HG03280 (cell line): Measurements from ENCODE around the gene HECW1.
"Not testable (repeated sequence)": the region's sequence is repeated elsewhere in the genome, so short reads cannot be mapped to it uniquely, and the experiment has no call there.

Experiments
- ATAC-seq: cut with Tn5 transposase; IDR thresholded peaks from one replicate; pipeline ENCODE4 v1.9.1; 2021; ENCODE audit warnings: mild to moderate bottlenecking, moderate library complexity; ENCODE audit not compliant: unreplicated experiment

Gene HECW1

DNA sequence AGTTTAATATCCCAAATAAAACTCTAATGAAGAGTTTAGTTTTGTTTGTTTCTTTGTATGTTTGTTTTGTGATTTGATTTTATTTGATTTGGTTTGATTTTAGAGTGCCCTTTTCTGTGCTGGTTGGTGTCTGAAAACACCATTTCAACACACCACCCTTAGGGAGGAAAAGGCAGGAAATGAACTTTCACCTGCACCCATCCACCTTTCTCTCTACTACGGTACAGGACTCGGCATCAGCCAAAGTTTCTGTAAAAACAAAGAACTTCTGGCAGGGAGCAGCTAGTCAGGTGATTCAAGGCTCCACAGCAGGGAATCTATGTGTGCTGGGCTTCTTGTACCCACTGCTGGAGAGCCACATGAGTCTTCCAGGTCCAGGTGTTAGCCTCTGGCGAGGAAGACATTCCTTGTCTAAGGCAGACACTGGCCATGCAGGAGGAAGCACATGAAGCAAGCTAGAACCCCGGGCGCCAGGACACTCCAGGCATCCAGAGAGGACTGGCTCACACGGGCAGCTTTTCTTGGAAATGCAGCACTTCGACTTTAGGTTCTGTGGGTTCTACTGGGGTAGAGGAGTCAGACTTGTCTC is 448.4 kb downstream of the HECW1 start:
- no peak for ATAC-seq

DNA sequence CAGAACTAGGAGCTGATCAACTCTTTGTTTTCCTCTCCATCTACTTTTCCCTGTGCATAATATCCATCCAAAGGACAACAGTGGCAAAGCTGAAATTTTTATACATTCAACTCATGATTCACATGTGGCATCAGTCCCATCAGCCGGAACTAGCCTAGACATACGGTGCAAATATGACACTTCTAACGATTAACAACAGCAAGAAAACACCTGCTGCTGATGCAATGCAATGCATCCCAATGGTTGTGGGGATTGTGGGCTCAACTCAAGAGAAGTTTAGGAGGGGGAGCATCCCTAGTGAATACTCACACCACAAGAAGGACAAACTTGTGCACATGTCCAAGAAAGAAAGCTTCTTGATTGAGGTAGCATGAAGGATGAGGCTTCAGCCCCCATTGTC is 449.9 kb downstream of the HECW1 start:
- no peak for ATAC-seq

DNA sequence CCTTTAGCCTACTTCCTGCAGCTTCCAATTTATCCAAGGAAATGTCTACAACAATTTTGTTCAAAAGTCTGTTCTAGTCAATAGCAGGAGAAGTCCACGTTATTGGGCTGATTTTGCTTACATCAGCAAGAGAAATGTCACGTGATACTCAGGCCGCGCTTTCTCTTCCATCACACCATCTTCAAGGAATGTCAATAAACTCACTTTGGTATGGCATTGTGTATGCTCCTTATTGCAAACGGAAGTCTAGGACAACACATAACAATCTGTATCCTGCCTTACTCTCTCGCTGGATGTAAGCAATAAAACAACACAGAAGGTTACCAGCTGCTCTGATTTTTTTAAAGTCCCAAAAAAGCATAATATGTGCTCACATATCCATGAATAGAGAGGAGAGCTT is 453.3 kb downstream of the HECW1 start:
- no peak for ATAC-seq

DNA sequence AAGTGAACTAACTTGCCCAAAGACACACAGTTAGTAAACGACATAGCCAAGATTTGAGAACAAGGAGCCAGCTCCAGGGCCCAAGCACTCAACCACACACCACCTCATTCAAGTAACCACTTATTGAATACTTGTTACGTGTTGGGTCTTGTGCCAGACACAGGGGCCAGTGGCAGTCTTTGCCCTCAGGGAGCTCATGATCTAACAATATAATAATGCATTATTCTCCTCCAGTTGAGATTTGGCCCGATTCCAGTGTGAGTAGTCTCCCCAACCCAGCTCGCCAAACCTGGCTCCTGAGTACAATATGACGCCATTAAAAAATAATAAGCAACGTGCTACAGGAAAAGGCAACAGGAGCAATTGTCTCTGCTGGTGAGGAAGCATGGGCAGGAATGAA is 456.1 kb downstream of the HECW1 start:
- no peak for ATAC-seq

DNA sequence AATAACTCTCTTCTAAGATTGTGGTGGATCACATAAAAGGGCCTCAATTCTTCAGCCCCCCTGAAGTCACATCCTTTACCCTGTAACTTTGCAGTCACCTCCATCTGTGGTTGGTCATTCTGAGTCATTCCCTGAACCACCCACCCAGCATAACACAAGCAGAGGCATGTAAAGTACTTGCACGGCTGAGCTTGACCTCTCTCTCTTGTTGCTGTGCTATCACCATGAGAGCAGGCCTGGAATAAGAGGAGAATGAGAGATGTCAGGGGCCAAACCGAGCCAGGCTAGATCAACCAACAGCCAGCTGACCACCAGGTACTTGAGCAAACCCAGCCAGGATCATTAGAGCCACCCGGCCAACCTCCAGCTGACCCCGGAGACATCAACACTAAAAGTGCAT is 457.0 kb downstream of the HECW1 start:
- peak; percentile 71 for ATAC-seq

DNA sequence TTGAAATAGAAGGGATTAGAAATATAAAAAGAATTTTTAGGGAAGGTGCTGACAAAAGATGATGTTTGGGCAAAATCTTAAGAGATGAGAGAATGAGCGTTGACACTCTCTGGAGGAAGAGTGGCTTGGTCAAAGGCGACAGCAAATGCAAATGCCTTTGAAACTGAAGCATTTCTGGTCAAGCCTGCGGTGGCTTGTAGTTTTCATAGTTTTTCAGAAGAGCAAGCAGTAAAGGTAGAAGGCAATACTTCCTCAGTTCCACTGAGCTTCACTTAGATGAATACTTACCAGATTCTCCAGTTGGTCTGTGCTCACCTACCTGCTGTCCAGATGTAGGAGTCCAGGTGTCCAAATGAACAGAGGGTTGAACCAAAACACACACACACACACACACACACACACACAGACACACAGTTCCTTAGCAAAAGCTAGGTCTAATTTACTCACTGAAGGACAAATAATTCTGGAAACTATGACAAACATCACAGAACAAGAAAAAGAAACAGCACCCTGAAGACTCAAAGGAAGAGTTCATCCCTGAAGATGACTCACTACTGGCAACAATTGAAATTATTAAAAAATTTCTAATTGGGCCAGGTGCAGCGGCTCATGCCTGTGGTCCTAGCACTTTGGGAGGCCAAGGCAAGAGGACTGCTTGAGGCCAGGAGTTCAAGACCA is 458.4 kb downstream of the HECW1 start:
- ATAC-seq, result peak; percentile 76

DNA sequence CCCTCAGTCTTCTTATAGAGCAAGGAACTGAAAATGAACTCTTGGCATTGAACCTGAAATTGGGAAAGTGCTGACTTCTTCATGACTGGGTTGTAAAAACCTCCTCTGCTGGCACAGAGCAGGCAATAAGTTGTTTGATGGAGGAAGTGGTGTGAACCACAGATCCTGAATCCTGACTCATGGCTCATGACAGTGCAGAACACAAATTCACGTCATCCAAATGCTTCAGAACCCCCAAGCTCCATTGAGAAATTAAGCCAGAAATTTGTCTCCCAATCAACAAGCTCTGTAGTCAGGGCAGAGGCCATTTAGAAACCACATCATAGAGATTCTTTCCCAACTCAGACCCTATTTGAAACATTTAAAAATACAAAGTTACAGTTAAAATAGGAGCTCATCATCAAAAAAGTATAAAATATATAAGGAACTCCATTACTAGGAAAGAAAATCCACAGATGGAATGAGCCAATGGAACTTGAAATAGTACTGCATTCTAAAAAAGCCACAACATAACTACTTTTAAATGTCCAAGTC is 460.1 kb downstream of the HECW1 start:
- ATAC-seq, result no peak

DNA sequence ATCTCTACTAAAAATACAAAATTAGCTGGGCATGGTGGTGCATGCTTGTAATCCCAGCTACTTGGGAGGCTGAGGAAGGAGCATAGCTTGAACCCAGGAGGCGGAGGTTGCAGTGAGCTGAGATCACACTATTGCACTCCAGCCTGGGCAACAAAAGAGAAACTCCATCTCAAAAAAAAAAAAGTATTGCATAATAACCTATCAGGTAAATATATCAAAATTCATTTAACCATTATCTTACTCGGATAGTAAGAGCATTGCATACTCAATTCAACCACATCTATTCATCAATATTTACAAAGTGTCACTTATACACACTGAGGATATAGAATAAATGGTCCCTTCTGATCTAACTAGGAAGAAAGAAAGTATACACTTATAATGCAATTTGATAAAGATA is 461.4 kb downstream of the HECW1 start:
- not testable (repeated sequence) for ATAC-seq

DNA sequence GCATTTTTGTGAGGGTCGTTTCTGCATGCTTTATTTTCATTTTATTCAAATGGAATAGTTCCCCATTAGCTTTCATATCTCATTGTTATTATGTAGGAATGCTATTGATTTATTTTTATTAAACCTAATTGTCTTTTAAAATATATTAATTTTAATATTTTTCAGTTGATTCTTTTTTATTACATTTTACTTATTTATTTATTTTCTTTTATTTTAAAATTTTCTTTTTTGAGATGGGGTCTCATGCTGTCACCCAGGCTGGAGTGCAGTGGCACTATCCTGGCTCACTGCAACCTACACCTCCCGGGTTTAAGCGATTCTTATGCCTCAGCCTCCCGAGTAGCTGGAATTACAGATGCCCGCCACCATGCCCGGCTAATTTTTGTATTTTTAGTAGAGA is 463.1 kb downstream of the HECW1 start:
- no peak for ATAC-seq

DNA sequence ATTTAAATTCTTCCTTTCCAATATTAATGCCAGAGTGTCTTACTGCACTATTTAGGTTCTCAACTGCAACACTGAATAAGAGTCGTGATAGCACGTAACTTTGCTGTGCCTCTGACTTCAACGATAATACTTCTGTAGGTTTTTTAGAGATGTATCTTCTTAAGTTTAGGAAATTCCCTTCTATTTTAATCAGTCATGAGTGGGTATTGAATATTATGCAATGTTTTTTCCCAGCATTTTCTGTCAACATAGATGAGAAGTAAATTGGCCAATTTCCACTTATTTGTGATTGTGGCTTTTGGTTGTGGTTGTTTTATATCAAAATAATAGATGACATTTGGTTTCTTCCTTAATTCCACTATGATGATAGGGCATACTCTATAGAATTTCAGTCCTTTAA is 463.8 kb downstream of the HECW1 start:
- no peak for ATAC-seq

DNA sequence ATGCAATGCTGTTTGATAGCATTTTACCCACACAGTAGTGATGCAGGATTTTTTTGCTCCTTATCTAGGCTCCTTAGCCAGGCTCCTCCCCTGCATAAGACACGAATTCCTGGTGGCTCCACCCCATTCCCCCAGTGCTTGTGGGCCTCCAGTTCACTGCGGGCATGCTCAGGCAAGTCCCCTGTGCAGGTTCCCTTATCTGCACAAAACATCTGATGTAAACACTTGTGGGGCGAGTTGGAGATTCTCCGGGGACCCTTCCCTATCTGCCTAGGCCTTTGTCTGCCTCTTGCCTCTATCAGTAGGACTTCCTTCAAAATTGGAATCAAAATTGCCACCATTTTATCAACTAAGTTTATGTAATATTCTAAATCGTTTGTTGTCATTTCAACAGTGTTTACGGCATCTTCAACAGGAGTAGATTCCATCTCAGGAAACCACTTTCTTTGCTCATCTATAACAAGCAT is 465.1 kb downstream of the HECW1 start:
- no peak for ATAC-seq

DNA sequence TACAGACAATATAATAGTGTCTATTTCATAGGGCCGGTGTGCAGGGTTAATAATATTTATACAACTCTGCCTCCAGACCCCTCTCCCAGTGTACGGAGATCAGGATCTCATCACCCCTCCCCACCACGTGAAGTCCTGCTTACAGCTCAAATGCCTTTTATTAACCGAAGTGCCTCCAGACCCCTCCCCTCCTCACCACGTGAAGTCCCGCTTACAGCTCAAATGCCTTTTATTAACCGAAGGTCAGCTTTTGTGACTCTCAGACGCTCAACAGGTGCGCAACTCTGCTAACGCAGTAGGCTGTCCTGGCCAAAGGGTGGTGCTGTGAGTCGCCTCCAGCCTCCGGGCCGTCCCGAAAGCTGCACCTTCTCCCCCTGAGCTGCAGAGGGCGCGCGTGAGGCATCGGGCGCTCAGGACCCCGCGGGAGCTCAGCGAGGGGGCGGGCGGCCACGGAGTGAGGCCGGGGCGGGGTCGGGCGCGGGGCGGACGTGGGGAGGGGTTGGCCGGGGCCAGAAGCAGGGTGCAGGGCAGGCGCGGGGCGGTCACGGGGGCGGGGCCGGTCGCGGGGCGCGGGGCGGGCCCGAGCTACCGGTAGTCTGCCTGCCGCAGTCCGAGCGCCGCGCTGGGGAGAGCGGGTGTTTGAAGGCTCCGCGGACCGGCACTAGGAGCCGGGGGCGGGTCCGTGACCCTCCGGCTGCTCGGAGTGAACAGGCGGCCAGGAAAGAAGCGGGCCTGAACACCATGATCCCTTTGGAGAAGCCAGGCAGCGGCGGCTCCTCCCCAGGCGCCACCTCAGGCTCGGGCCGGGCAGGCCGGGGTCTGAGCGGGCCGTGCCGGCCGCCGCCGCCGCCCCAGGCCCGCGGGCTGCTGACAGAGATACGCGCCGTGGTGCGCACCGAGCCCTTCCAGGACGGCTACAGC is 470.3 kb downstream of the HECW1 start, which contains the start of gene STK17A:
TSS of gene STK17A (plus strand) at position 606 of the 921 bp plus-strand sequence. CDS start at position 742, 136 bp downstream.
- ATAC-seq, result peak; percentile 74

DNA sequence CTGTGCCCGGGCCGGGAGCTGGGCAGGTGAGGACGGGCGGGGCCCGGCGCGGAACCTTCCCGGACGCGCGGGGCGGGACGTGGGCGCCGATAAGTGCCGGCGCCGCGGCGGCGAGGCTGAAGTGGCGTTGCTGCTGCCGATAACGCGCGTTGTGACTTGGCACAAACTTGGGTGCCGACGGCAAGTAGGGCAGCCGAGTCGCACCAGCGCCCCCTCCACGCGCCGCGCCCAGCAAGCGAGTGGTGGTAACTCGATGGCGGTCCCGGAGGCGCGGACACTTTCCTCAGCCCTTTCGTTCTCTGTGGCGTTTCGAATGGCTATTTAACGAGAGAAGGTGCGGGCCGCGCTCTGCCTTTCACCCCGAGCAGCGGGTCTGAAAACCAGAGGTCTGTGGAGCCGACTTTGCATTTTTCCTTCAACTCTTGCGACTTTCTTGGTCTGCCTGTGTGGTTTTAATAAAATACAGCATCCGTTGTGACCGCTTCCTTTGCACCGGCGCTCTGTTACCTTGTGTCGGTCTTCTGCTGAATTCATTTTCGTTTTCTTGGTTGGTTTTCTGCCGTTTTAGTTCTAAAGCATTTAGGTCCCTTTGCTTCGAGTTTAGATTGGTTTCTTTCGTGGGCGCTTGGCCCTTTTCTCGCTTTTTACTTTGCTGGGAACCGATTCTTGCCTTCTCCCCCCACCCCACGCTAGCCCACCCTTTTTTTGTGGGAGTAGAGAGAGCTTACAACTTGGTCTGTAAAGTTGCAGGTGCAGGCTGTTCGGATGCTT is 471.2 kb downstream of the HECW1 start:
- ATAC-seq, result peak; percentile 24

DNA sequence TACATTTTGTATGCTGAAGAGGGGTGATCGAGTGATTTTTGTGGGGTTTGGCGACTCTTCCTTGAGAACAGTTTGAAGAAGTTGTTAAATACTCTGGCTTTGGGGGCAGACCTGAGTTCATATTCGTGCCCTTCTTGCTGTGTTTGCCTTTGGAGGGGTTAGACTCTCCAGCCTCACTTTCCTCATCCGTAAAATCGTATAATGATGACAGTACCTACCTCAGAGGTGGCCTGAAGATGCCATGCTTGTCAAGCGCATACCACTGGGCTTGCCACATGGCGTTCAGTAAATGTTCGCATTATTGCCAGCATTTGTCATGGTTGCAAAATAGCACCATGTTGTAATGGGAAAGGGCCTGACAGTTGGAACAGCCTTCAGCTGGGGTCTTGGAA is 471.7 kb downstream of the HECW1 start:
- ATAC-seq, result no peak

DNA sequence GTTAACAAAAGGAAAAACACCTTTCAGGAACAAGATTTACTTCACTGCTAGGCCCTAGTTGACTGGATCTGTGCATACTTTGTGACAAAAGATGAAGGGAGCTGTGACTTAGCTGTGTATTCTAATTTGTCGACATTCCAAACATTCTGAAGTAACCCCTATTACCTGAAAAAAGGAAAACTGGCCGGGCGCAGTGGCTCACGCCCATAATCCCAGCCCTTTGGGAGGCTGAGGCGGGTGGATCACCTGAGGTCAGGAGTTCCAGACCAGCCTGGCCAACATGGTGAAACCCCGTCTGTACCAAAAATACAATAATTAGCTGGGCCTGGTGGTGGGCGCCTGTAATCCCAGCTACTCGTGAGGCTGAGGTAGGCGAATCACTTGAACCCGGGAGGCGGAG is 472.3 kb downstream of the HECW1 start:
- not testable (repeated sequence) for ATAC-seq

DNA sequence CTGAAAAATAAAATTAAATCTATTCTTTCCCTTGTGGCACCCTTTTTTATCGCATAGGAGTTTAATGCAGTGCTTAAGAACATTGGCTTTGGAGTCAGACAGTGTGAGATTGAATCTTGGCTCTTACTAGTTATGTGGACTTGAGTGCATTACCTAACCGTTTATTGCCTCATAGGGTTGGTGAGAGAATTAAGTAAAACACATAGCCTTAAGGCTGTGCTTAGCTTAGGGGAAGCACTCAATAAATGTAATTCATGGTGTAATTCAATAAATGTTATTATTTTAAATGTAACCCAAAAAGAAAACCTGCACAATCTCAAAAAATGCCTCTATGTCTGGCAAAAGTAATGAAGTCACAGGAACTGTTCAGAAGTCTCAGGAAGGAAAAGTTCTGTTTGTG is 473.1 kb downstream of the HECW1 start:
- ATAC-seq, result no peak

DNA sequence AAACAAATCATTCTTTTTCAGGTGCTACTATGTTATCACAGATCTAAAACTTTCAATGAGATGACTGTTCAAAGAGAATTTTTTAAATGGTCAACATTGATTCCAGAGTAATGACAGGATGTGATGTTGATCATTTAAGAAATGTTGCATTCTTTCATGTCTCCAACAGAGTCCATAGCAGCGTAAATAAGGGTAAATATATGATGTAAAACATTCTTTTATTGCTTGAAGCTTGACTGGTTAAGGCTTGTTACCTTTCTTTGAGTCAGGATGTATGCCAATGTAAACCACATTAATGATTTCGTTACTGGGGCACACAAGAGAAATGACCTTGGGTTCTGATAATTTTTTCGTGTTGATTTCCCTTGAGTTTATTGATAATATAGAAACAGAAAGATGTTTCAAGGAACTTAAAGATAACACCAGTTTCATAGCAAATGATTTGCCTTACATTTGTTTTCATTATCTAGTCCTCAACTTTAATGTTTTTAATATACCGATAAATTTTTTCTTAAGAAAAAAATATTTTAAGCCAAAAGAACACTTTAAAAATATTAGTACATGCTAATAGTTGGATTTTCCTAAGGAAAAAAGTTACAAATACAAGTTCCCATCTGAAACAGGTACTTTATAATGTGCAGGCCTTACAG is 473.9 kb downstream of the HECW1 start:
- ATAC-seq, result no peak

DNA sequence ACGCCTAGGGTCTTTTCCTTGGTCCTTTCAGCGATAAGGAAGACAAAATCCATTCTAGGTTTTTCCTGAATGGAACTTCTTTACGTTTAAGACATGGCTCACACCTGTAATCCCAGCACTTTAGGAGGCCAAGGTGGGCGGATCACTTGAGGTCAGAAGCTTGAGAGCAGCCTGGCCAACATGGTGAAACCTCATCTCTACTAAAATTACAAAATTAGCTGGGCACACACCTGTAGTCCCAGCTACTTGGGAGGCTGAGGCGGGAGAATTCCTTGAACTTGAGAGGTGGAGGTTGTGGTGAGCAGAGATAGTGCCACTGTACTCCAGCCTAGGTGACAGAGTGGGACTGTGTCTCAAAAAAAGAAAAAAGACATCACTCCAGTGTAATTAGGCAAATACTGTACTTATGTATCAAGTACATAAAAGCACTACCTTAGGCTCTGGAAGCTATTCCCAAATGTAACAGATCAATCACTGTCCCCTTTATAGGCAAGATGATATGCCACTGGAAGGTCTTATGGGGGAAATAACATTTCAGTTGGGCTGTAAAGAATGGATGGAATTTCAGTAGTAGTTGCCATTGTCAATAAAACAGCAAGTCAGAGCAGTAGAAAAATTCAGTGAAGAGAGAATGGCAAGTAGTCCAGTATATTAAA is 476.2 kb downstream of the HECW1 start:
- ATAC-seq, result no peak

DNA sequence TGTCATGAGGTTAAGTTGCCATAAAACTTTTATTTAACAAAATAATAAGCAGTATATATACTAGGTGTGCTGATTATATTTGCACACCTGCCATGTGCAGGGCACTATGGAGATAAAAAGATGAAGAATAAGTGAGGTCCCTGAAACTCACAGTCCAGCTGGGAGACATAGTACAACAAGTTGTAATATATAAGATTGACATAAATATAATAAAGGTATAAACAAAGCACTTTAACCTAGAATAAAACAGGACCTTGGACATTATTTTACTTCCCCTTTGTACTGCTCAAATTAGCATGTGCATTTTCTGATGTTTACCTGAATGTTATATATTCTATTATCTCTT is 476.7 kb downstream of the HECW1 start:
- no peak for ATAC-seq

DNA sequence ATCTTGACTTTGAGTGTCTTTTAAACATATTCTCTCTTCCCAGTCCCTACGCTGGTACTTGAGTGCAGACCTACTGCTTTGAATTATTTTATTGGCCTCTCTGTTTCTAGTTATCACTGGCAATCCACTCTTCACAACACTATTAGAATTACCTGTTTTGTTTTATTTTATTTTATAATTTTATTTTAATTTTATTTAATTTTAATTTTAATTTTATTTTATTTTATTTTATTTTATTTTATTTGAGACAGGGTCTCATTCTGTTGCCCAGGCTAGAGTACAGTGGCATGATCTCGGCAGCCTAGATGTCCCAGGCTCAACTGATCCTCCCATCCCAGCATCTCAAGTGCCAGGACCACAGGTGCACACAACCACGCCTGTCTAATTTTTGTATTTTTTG is 477.3 kb downstream of the HECW1 start:
- no peak for ATAC-seq
